Uterus (tissue), 4 donors: ENCODE data around the gene ACVR1B. TPM values are rescaled to one million over a fixed set of nuclear protein-coding genes. Genes with fewer than 3 reads are reported as not detected.

Experiments used
- DNase-seq, 2 donors: peaks; one replicate each; pipeline ENCODE4 v3.0.0-alpha.2; 2019 to 2020
- H3K27ac ChIP-seq, 2 donors: fragments of 200-600 bp; sonication (generic); 1 replicate in 1 of 2; 2 replicates in 1 of 2; pipeline ENCODE4 v1.5.1; 2016 to 2018
- H3K27me3 ChIP-seq, 2 donors: fragments of 200-600 bp; sonication (generic); one replicate each; pipeline ENCODE4 v1.5.1; 2018 to 2019; ENCODE audit warnings: control low read depth in 1 of 2
- H3K36me3 ChIP-seq, 2 donors: fragments of 200-600 bp; sonication (generic); one replicate each; pipeline ENCODE4 v1.5.1; 2019; ENCODE audit warnings: control low read depth in 1 of 2
- H3K4me1 ChIP-seq, 2 donors: fragments of 200-600 bp; sonication (generic); one replicate each; pipeline ENCODE4 v1.5.1; 2018 to 2019; ENCODE audit warnings: control low read depth in 1 of 2
- H3K4me3 ChIP-seq, 2 donors: fragments of 200-600 bp; sonication (generic); 1 replicate in 1 of 2; 2 replicates in 1 of 2; pipeline ENCODE4 v1.5.1; 2018 to 2019; ENCODE audit warnings: mild to moderate bottlenecking in 1 of 2
- H3K9me3 ChIP-seq, 2 donors: fragments of 200-600 bp; sonication (generic); one replicate each; pipeline ENCODE4 v1.5.1; 2019; ENCODE audit warnings: control low read depth in 1 of 2
- POLR2A ChIP-seq, 2 donors: fragments of 450-650 bp; IDR thresholded peaks; one replicate each; pipeline ENCODE4 v1.6.1; 2016; ENCODE audit warnings: antibody characterized with exemption in 2 of 2, mild to moderate bottlenecking in 1 of 2, moderate library complexity in 1 of 2
- intact Hi-C: fragments of 100-400 bp; cut with DNase I; formaldehyde crosslinking; loops from one replicate; pipeline ENCODE4 v1.15.1; 2023; ENCODE audit warnings: low total_unique reads
- total RNA-seq, 4 donors: library from RNA; depleted of rRNA in 3 of 4; stranded (reverse); fragments of >200 nt in 3 of 4; gene quantifications; one replicate each; pipeline versions ENCODE4 v1.1.0 to v1.2.4, GENCODE V29; 2014 to 2023
- TF ChIP-seq, protein P1 (sequence below), 4 experiments: fragments of 200-600 bp in 2 of 4; fragments of 450-650 bp in 2 of 4; sonication (generic) in 2 of 4; IDR thresholded peaks; one replicate each; pipeline ENCODE4 v1.5.1; 2016 to 2019; ENCODE audit warnings: antibody characterized with exemption in 4 of 4, mild to moderate bottlenecking in 2 of 4, moderate library complexity in 1 of 4
- donor health status: DM: yes; HTN: yes; CAD: no.

Gene ACVR1B
- total RNA-seq, 4 donors from 2014 or later = 2.6 to 31.6 (median 14.4) TPM

DNA sequence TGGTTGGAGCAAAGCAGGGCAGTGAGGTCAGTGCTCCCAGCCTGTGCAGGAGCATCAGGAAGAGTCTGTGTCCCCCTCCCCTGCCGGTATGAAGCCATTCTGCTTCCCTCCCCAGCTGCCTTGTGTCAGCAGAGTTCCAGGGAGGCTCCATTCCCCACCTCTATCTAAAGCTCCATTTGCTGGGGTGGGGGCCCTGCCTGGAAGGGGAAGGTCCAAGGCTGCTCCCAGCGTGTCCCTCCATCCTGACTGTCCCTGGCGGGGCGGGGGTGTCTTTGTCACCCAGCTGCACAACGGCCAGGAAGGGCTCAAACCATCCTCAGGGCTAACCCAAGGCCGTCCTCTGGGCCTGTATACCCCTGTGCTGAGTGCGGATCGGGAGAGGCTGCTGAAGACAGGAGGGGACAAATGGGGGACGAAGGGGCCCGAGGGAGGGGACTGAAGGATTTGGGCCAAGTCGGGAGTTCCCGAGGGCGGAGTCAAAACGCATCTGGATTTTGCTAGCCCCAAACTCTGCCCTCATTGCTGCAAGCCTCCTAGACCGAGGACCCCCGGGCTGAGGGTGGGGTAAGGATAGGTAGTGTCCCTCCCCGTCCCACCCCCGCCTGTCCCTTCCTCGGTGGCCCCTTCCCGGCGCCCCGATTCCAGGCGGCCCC is 44.9 kb upstream of the ACVR1B start:
- H3K4me3 ChIP-seq = peak overlapping the region; percentile 22 to 46
- TF ChIP-seq, protein P1, sequence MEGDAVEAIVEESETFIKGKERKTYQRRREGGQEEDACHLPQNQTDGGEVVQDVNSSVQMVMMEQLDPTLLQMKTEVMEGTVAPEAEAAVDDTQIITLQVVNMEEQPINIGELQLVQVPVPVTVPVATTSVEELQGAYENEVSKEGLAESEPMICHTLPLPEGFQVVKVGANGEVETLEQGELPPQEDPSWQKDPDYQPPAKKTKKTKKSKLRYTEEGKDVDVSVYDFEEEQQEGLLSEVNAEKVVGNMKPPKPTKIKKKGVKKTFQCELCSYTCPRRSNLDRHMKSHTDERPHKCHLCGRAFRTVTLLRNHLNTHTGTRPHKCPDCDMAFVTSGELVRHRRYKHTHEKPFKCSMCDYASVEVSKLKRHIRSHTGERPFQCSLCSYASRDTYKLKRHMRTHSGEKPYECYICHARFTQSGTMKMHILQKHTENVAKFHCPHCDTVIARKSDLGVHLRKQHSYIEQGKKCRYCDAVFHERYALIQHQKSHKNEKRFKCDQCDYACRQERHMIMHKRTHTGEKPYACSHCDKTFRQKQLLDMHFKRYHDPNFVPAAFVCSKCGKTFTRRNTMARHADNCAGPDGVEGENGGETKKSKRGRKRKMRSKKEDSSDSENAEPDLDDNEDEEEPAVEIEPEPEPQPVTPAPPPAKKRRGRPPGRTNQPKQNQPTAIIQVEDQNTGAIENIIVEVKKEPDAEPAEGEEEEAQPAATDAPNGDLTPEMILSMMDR (IDR thresholded peaks at IDR 0.05) = no peak
- no peak for TF ChIP-seq POLR2A (IDR thresholded peaks at IDR 0.05)

GRCh38 chr12:51907083-51907855 is 44.2 kb upstream of the ACVR1B start, which contains the start of gene ACVRL1:
ACVRL1 (plus strand) TSS chr12:51907504; CDS start chr12:51912475, 4,971 bp downstream.
- no peaks in the 10 kb centered on the region for H3K27me3 ChIP-seq
- H3K27ac ChIP-seq = peak within 1 kb of the TSS; percentile 96
- peaks cover 0 to 3% of the 10 kb centered on the region in 2 donors for H3K4me1 ChIP-seq
- no peaks in the 10 kb centered on the region for H3K9me3 ChIP-seq
- no peaks in the 10 kb centered on the region for H3K36me3 ChIP-seq
- H3K4me3 ChIP-seq = peak within 1 kb of the TSS; percentile 22 to 46
- DNase-seq = no peak
- intact Hi-C loops = no loop called here
- TF ChIP-seq, protein P1 (IDR thresholded peaks at IDR 0.05) = no peak
- peak in 1 of 2 donors; percentile 44 for TF ChIP-seq POLR2A (IDR thresholded peaks at IDR 0.05)

More for the DNA sequence above, 44.9 kb upstream of the ACVR1B start:
- Histone ChIP-seq H3K36me3 (no peaks in the 10 kb centered on the region), H3K27ac (peak overlapping the region; percentile 96), H3K27me3 (no peaks in the 10 kb centered on the region), H3K4me1 (peaks cover 0 to 3% of the 10 kb centered on the region in 2 donors), H3K9me3 (no peaks in the 10 kb centered on the region)
- intact Hi-C loops = no loop called here
- DNase-seq = peak in 1 of 2 donors; percentile 64

GRCh38 chr12:51907856-51908425 is 43.6 kb upstream of the ACVR1B start:
- Histone ChIP-seq H3K4me3 (peak overlapping the region; percentile 22 to 46), H3K4me1 (peaks cover 0 to 3% of the 10 kb centered on the region in 2 donors), H3K9me3 (no peaks in the 10 kb centered on the region), H3K36me3 (no peaks in the 10 kb centered on the region), H3K27me3 (no peaks in the 10 kb centered on the region), H3K27ac (peak overlapping the region; percentile 96)
- intact Hi-C loops = no loop called here
- DNase-seq = no peak
- TF ChIP-seq POLR2A (IDR thresholded peaks at IDR 0.05) = no peak
- TF ChIP-seq, protein P1 (IDR thresholded peaks at IDR 0.05) = no peak

DNA sequence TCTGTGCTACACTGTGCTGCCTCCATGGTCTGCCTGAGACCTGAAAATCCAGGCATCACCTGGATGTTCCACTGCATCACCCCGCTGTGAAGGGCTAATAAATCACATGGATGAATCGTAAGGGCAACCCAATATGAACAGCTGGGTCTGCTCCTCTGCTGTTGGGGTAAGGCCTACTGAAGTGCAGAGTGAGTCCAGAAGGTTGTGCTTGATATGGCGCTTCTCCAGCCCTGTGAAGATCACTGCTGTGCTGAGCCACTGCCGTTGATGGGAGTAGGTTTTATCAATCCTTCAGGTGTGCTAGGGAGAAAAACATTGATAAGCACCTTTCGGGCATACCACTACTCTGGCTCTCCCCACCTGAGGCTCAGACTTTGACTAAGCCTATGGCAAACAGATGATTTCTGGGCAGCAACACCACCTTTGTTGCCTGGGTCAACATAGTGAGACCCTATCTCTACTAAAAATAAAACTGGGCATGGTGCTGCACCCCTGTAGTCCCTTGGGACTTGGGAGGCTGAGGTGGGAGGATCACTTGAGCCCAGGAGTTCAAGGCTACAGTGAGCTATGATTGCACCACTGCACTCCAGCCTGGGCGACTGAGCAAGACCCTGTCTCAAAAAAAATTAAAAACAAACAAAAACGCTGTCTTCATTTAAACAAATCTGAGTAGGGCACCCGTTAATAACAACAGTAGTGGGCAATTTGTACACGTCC is 42.5 kb upstream of the ACVR1B start:
- TF ChIP-seq, protein P1 (IDR thresholded peaks at IDR 0.05) = no peak
- TF ChIP-seq POLR2A (IDR thresholded peaks at IDR 0.05) = no peak
- Histone ChIP-seq H3K4me3 (no peak overlapping the region), H3K27me3 (no peaks in the 10 kb centered on the region), H3K4me1 (peaks cover 0 to 3% of the 10 kb centered on the region in 2 donors), H3K36me3 (no peaks in the 10 kb centered on the region), H3K9me3 (no peaks in the 10 kb centered on the region), H3K27ac (peak overlapping the region; percentile 96)
- intact Hi-C loops = no loop called here
- DNase-seq = no peak
